ENCODE measurements around the gene PRKAG2. TPM values are rescaled to one million over a fixed set of nuclear protein-coding genes. Genes with fewer than 3 reads are reported as not detected.

The PRKAG2 gene
- polyA plus RNA-seq, 3 donors: 29.2 to 59.8 (median 30.9) TPM

- peaks cover 0 to 3% (median 1%) of the 10 kb centered on the region in 3 donors for H3K27me3 Mint-ChIP-seq (ENCODE audit: low read depth in 3 of 3)
- H3K9me3 Mint-ChIP-seq: peaks cover 0 to 4% (median 3%) of the 10 kb centered on the region in 7 donors
- H4K20me1 ChIP-seq (ENCODE audit: insufficient read depth, low read length): peaks cover 67% of the 10 kb centered on the region
- H3K9me3 ChIP-seq (replicated peaks in 1 of 2; ENCODE audit: control insufficient read depth in 1 of 2, insufficient read depth in 1 of 2, low read length in 2 of 2): peaks cover 0 to 4% of the 10 kb centered on the region in 2 donors
- H3K9ac ChIP-seq (ENCODE audit: insufficient read depth, low read length, poor library complexity, severe bottlenecking): no peak overlapping the region
- H3K4me3 Mint-ChIP-seq: no peak overlapping the region
- H3K36me3 ChIP-seq (replicated peaks in 1 of 2; ENCODE audit: control insufficient read depth in 1 of 2, insufficient read depth in 2 of 2, low read length in 2 of 2): peaks cover 5 to 44% of the 10 kb centered on the region in 2 donors
- H3K4me1 Mint-ChIP-seq: no peaks in the 10 kb centered on the region
- no peaks in the 10 kb centered on the region for H3K79me2 ChIP-seq (ENCODE audit: insufficient read depth, low read length)
- no peak overlapping the region for H3K27ac Mint-ChIP-seq
- intact Hi-C loops (cut with micrococcal nuclease): loop anchor here in 1 of 2 donors (10.0 kb wide), 1 partner anchor 120 kb away; no protein-coding TSS in a partner anchor
- H3K27me3 ChIP-seq (ENCODE audit: control insufficient read depth in 2 of 2, insufficient read depth in 2 of 2, low read length in 2 of 2): no peaks in the 10 kb centered on the region
- TF ChIP-seq CTCF (IDR thresholded peaks at IDR 0.05): no peak
- H3K4me2 ChIP-seq (replicated peaks; ENCODE audit: extremely low read depth, low read length, poor library complexity, severe bottlenecking): no peak overlapping the region
- no peak overlapping the region for H3K27ac ChIP-seq (ENCODE audit: low read depth in 1 of 2, low read length in 2 of 2)
- no peaks in the 10 kb centered on the region for H3K4me1 ChIP-seq (ENCODE audit: control insufficient read depth in 1 of 2, insufficient read depth in 2 of 2, low read length in 2 of 2)
- no peak for DNase-seq
- peaks cover 33 to 42% of the 10 kb centered on the region in 2 donors for H3K36me3 Mint-ChIP-seq
- no peak overlapping the region for H3K4me3 ChIP-seq (replicated peaks in 1 of 3; ENCODE audit: low read depth in 2 of 3, low read length in 3 of 3)
- no peak overlapping the region for H2AFZ ChIP-seq (ENCODE audit: insufficient read depth, low read depth, low read length, poor library complexity, severe bottlenecking)
These were observed 232.4 kb downstream of the PRKAG2 start for GRCh38 chr7:151644554-151644953.

- H4K20me1 ChIP-seq (ENCODE audit: insufficient read depth, low read length): peaks cover 66% of the 10 kb centered on the region
- no peak overlapping the region for H3K4me2 ChIP-seq (replicated peaks; ENCODE audit: extremely low read depth, low read length, poor library complexity, severe bottlenecking)
- no peak overlapping the region for H3K9ac ChIP-seq (ENCODE audit: insufficient read depth, low read length, poor library complexity, severe bottlenecking)
- intact Hi-C loops (cut with micrococcal nuclease): loop anchor here in 1 of 2 donors (10.0 kb wide), 1 partner anchor 122 kb away; no protein-coding TSS in a partner anchor
- Mint-ChIP-seq H3K27ac (no peak overlapping the region), H3K36me3 (peaks cover 34 to 42% of the 10 kb centered on the region in 2 donors), H3K4me3 (no peak overlapping the region), H3K9me3 (peaks cover 0 to 4% (median 3%) of the 10 kb centered on the region in 7 donors), H3K4me1 (peaks cover 2% of the 10 kb centered on the region), H3K27me3 (ENCODE audit: low read depth in 3 of 3) (peaks cover 0 to 3% (median 1%) of the 10 kb centered on the region in 3 donors)
- no peak overlapping the region for H2AFZ ChIP-seq (ENCODE audit: insufficient read depth, low read depth, low read length, poor library complexity, severe bottlenecking)
- H3K4me3 ChIP-seq (replicated peaks in 1 of 3; ENCODE audit: low read depth in 2 of 3, low read length in 3 of 3): no peak overlapping the region
- H3K9me3 ChIP-seq (replicated peaks in 1 of 2; ENCODE audit: control insufficient read depth in 1 of 2, insufficient read depth in 1 of 2, low read length in 2 of 2): peaks cover 0 to 4% of the 10 kb centered on the region in 2 donors
- 100% methylated on average over 1 of the region's 3 CpGs for WGBS (ENCODE audit: insufficient coverage)
- no peaks in the 10 kb centered on the region for H3K79me2 ChIP-seq (ENCODE audit: insufficient read depth, low read length)
- DNase-seq: no peak
- peaks cover 5 to 42% of the 10 kb centered on the region in 2 donors for H3K36me3 ChIP-seq (replicated peaks in 1 of 2; ENCODE audit: control insufficient read depth in 1 of 2, insufficient read depth in 2 of 2, low read length in 2 of 2)
- no peaks in the 10 kb centered on the region for H3K4me1 ChIP-seq (ENCODE audit: control insufficient read depth in 1 of 2, insufficient read depth in 2 of 2, low read length in 2 of 2)
- H3K27ac ChIP-seq (ENCODE audit: low read depth in 1 of 2, low read length in 2 of 2): no peak overlapping the region
- H3K27me3 ChIP-seq (ENCODE audit: control insufficient read depth in 2 of 2, insufficient read depth in 2 of 2, low read length in 2 of 2): no peaks in the 10 kb centered on the region
- no peak for TF ChIP-seq CTCF (IDR thresholded peaks at IDR 0.05)
These were observed 234.2 kb downstream of the PRKAG2 start for GRCh38 chr7:151642746-151643145.
